Spleen (tissue), 7 donors: ENCODE results near the gene APBB2.

ENCODE experiments used
- CTCF ChIP-seq, 11 experiments: fragments of 200-600 bp in 7 of 11; fragments of 450-650 bp in 4 of 11; sonication (generic) in 4 of 11; IDR thresholded peaks in 8 of 11; conservative IDR thresholded peaks in 3 of 11; 1 replicate in 7 of 11; 2 replicates in 4 of 11; pipeline versions ENCODE4 v1.4.0 to v1.8.0; 2016 to 2021; ENCODE audit warnings: antibody characterized with exemption in 11 of 11, inconsistent platforms in 4 of 11, mild to moderate bottlenecking in 1 of 11
- POLR2AphosphoS5 ChIP-seq, 3 donors: sonication (generic); formaldehyde crosslinking; IDR thresholded peaks; one replicate each; pipeline ENCODE4 v1.5.1; 2017; ENCODE audit warnings: antibody characterized with exemption in 3 of 3
- donor health status: DM: no; HTN: no; CAD: no; lungs with moderate emphysema.
- donor health status: DM: no; HTN: no; CAD: no.
- donor health status: DM: no; HTN: no; CAD: no.

DNA sequence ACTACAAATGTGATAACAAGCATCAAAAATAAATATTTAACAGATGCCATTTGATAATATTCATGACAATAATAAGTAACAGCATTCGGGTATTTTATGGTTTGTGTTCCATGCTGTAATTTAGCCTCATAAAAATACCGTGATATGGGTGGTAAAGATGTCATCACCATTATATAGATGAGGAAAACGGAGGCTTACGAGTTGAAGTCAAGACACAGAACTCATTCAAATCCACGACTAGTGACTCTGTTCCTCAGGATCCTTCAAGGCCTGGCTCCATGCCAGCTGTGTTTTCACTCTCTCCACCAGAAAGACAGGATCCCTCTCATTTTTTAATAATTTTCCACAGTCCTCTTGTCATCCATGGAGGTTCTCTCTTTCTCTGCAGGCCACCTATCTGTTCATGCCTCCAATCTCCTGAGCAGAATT lies 94.5 kb downstream of the APBB2 start:
- TF ChIP-seq CTCF (IDR thresholded peaks at IDR 0.05 in 8 of 11, conservative IDR thresholded peaks at IDR 0.05 in 3 of 11) (no peak), POLR2AphosphoS5 (IDR thresholded peaks at IDR 0.05) (no peak)
